Nephron (organoid): Measurements from ENCODE around the gene DLX3.

Source experiments
- H3K27ac Mint-ChIP-seq, 3 experiments: 2 replicates each; pipeline ENCODE4 v1.8.0; 2020; ENCODE audit warnings: mixed read lengths in 3 of 3, mild to moderate bottlenecking in 2 of 3, moderate library complexity in 1 of 3
- H3K27me3 Mint-ChIP-seq: 2 replicates; pipeline ENCODE4 v1.8.0; 2021; ENCODE audit warnings: low read depth, mild to moderate bottlenecking, moderate library complexity, mixed read lengths
- H3K36me3 Mint-ChIP-seq: 2 replicates; pipeline ENCODE4 v1.8.0; 2020; ENCODE audit warnings: low read depth, mixed read lengths
- H3K4me1 Mint-ChIP-seq: 2 replicates; pipeline ENCODE4 v1.8.0; 2020; ENCODE audit warnings: mixed read lengths
- H3K4me3 Mint-ChIP-seq, 3 experiments: 2 replicates each; pipeline ENCODE4 v1.8.0; 2020; ENCODE audit warnings: mild to moderate bottlenecking in 3 of 3, mixed read lengths in 3 of 3, moderate library complexity in 2 of 3
- H3K9me3 Mint-ChIP-seq: 2 replicates; pipeline ENCODE4 v1.8.0; 2020; ENCODE audit warnings: mixed read lengths
- CTCF ChIP-seq, 3 experiments: fragments of 200-600 bp; sonication (generic); IDR thresholded peaks; one replicate each; pipeline ENCODE4 v1.5.0; 2021; ENCODE audit warnings: antibody characterized with exemption in 3 of 3; ENCODE audit not compliant: unreplicated experiment in 3 of 3

DLX3 gene

GRCh38 chr17:49959183-49959935 lies 35.7 kb downstream of the DLX3 start:
- Mint-ChIP-seq H3K4me1 (peaks cover 11% of the 10 kb centered on the region), H3K27ac (no peak overlapping the region), H3K4me3 (no peak overlapping the region), H3K36me3 (no peaks in the 10 kb centered on the region), H3K27me3 (peaks cover 76% of the 10 kb centered on the region), H3K9me3 (no peaks in the 10 kb centered on the region)
- TF ChIP-seq CTCF (IDR thresholded peaks at IDR 0.05; ENCODE audit: unreplicated experiment in 3 of 3) = no peak

- Mint-ChIP-seq H3K27ac (no peak overlapping the region), H3K9me3 (no peaks in the 10 kb centered on the region), H3K4me1 (peaks cover 6% of the 10 kb centered on the region), H3K4me3 (no peak overlapping the region), H3K36me3 (no peaks in the 10 kb centered on the region), H3K27me3 (peaks cover 72% of the 10 kb centered on the region)
- no peak for TF ChIP-seq CTCF (IDR thresholded peaks at IDR 0.05; ENCODE audit: unreplicated experiment in 3 of 3)
Measured at GRCh38 chr17:49958723-49959122, 36.3 kb downstream of the DLX3 start.

- H3K36me3 Mint-ChIP-seq = no peaks in the 10 kb centered on the region
- no peak overlapping the region for H3K4me3 Mint-ChIP-seq
- TF ChIP-seq CTCF (IDR thresholded peaks at IDR 0.05; ENCODE audit: unreplicated experiment in 3 of 3) = no peak
- peaks cover 63% of the 10 kb centered on the region for H3K27me3 Mint-ChIP-seq
- H3K27ac Mint-ChIP-seq = no peak overlapping the region
- peaks cover 7% of the 10 kb centered on the region for H3K4me1 Mint-ChIP-seq
- H3K9me3 Mint-ChIP-seq = no peaks in the 10 kb centered on the region
Measured at GRCh38 chr17:49957350-49957749, 37.7 kb downstream of the DLX3 start.

GRCh38 chr17:49956780-49957179 lies 38.2 kb downstream of the DLX3 start:
- no peaks in the 10 kb centered on the region for H3K9me3 Mint-ChIP-seq
- H3K27me3 Mint-ChIP-seq = peaks cover 63% of the 10 kb centered on the region
- no peak for TF ChIP-seq CTCF (IDR thresholded peaks at IDR 0.05; ENCODE audit: unreplicated experiment in 3 of 3)
- H3K27ac Mint-ChIP-seq = no peak overlapping the region
- peaks cover 13% of the 10 kb centered on the region for H3K4me1 Mint-ChIP-seq
- H3K36me3 Mint-ChIP-seq = no peaks in the 10 kb centered on the region
- no peak overlapping the region for H3K4me3 Mint-ChIP-seq

- H3K27ac Mint-ChIP-seq = no peak overlapping the region
- no peaks in the 10 kb centered on the region for H3K36me3 Mint-ChIP-seq
- H3K4me1 Mint-ChIP-seq = peaks cover 20% of the 10 kb centered on the region
- no peaks in the 10 kb centered on the region for H3K9me3 Mint-ChIP-seq
- no peak for TF ChIP-seq CTCF (IDR thresholded peaks at IDR 0.05; ENCODE audit: unreplicated experiment in 3 of 3)
- H3K4me3 Mint-ChIP-seq = no peak overlapping the region
- peaks cover 64% of the 10 kb centered on the region for H3K27me3 Mint-ChIP-seq
Measured at GRCh38 chr17:49955157-49955556, 39.9 kb downstream of the DLX3 start.

- Mint-ChIP-seq H3K4me1 (peaks cover 20% of the 10 kb centered on the region), H3K27ac (no peak overlapping the region), H3K36me3 (no peaks in the 10 kb centered on the region), H3K27me3 (peaks cover 58% of the 10 kb centered on the region), H3K9me3 (no peaks in the 10 kb centered on the region), H3K4me3 (no peak overlapping the region)
- no peak for TF ChIP-seq CTCF (IDR thresholded peaks at IDR 0.05; ENCODE audit: unreplicated experiment in 3 of 3)
Measured at GRCh38 chr17:49952912-49953497, 42.0 kb downstream of the DLX3 start.
